ENCODE results near the gene RNF212.

DNA sequence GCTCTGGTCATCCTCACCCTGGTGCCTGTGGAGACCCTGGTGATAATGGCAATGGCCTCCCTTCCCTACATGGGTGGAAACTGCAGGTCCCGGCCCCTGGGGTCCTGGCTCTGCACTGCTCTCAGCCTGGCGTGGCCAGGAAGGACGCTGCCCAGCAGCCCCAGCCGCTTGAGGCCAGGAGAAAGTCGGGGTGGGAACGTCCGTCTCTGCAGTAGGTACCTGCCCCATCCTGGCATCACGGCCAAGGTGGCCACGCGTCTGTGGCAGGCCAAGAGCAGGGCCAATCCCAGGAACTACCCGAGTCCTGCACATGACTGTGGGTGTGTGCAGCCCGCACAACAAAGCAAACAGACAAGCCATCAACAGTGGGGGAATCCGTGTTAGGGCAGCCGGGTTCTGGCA lies 68.2 kb downstream of the RNF212 start:
- TF ChIP-seq CTCF (IDR thresholded peaks at IDR 0.05 in 4 of 5, conservative IDR thresholded peaks at IDR 0.05 in 1 of 5) (no peak), POLR2A (IDR thresholded peaks at IDR 0.05) (no peak)
